ENCODE measurements around the gene CHST12.
"Not testable (repeated sequence)": the region's sequence is repeated elsewhere in the genome, so short reads cannot be mapped to it uniquely, and the experiment has no call there.

DNA sequence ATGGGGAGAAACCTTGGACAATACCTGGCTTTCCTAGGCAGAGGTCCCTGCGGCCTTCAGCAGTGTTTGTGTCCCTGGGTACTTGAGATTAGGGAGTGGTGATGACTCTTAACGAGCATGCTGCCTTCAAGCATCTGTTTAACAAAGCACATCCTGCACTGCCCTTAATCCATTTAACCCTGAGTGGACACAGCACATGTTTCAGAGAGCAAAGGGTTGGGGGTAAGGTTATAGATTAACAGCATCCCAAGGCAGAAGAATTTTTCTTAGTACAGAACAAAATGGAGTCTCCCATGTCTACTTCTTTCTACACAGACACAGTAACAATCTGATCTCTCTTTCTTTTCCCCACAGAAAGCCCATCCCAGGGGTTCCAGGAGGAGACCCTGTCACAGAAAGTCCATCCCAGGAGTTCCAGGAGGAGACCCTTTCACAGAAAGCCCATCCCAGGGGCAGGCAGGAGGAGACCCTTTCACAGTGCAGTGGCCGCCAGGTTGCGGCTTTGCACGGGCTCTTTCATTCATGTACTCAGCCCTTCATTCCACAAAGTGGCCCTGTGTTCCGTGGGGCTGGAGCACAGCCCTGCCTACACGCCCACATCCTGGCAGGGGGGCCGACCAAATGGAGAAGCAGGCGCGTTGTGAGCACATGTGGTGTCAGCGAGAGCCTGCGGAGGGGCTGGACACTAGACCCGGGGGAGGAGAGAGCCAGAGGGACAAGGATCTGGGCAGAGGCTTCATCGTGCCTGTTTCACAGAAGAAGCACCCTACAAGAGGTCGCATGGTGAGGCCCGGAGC, 13.2 kb upstream of the CHST12 start:
- not testable (repeated sequence) for TF ChIP-seq TAF1, POLR2A, POLR2AphosphoS5, POU2F2 (IDR thresholded peaks at IDR 0.05; ENCODE audit: low read depth, low read length)
